D341Med (cell line): ENCODE measurements around the gene TAF15.

Experiments used
- DNase-seq: peaks from one replicate; pipeline ENCODE4 v3.0.0; 2012; ENCODE audit warnings: low spot score

TAF15 gene

GRCh38 chr17:35821308-35821707 is 12.0 kb downstream of the TAF15 start:
- no peak for DNase-seq

- no peak for DNase-seq
Observed at GRCh38 chr17:35825206-35825605, 15.9 kb downstream of the TAF15 start.

DNA sequence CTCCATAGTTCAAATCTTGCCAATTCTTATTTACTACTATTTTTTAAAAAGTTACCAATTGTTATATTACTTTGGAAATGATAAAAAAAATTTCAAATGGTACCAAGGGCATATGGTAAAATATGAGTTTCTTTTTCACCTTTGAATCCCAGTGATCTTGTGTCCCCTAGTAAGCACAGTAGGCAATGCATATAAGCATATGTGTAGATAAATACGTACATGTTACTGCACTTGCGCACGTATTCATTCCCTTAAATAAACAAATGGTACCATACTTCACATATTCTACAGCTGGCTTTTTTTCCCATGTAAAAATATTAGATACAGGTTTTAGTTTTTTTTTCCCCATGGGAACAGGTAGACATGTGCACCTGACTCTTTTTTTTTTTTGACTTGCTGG is 31.8 kb downstream of the TAF15 start:
- no peak for DNase-seq

GRCh38 chr17:35841505-35841904 is 32.2 kb downstream of the TAF15 start:
- DNase-seq = no peak

- DNase-seq = no peak
Observed at GRCh38 chr17:35842239-35842638, 33.0 kb downstream of the TAF15 start.

DNA sequence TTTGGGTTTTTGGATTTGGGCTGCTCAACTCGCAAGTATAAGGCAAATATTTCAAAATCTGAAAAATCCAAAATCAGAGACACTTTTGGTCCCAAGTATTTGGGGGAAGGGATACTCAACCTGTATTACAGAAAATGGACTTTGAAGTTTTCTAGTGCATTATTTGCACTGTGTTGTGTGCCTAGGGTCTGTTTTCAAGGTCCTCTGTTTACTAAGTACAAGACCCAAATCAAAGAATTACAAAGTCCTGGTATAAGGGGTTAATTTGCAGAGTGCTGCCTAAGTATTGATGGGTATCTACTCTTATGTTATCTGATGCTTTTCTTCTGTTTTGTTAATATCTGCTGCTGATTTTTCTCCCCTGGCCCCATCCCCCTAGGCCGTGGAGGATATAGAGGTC is 34.4 kb downstream of the TAF15 start:
- no peak for DNase-seq

- DNase-seq = no peak
Observed at GRCh38 chr17:35844547-35844946, 35.3 kb downstream of the TAF15 start.

GRCh38 chr17:35846055-35846809 is 36.9 kb downstream of the TAF15 start:
- no peak for DNase-seq

DNA sequence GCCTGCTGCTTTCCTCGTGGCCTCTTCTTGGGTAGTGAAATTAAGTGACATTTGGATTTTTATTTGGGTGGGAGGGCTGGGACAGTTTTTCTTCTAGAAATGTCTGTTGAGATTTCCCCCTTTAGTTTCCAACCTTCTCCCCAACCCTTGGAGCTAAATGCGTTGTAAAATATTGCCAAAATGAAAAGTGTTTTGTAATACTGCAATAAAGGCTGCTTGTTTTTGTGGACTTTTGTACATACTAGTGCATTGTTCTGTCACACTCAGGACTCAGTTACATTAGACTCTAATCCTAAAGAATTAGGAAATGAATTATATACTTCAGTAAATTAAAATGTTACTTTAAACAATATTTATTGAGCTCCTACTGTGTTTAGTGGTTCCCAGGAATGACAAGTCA is 37.7 kb downstream of the TAF15 start:
- no peak for DNase-seq

GRCh38 chr17:35847633-35848373 is 38.5 kb downstream of the TAF15 start:
- DNase-seq = no peak

DNA sequence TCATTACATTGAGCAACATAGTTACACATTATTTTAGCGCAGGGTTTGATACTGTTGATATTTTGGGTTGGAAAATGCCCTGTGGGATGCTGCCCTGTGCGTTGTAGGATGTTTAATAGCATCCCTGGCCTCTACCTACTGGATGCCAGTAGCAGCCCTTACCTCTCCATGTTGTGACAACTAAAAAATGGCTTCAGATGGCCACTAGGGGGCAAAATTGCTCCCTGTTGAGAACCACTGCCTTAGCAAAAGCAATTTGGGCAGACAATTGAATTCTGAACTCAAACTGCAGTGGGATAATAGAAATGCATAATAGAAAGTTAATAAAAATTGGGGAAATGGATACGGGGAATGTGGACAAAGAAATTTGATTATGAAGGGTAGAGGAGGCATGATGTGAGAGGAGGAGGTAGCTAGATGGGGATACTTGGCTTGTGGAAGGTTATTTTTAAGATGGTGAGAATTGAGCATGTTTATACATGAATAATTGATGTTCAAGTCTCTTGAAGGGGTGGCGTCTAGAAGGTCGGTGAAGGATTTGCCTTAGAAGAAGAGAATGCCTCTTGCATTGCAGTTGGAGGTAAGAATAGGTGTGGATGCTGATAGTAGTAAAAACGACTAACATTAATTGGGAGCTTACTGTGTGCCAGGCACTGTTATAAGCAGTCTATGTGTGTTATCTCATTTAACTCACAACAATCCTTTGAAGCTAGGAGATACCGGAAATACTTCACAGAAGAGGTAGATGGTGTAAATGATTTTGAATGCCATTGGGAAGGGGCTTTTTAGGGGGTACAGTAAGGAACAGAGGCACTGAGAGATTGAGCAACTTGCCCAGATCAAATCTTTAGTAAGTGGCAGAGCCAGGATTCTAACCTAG is 40.4 kb downstream of the TAF15 start:
- DNase-seq = peak; percentile 64

- DNase-seq = no peak
Observed at GRCh38 chr17:35855965-35856364, 46.7 kb downstream of the TAF15 start.

DNA sequence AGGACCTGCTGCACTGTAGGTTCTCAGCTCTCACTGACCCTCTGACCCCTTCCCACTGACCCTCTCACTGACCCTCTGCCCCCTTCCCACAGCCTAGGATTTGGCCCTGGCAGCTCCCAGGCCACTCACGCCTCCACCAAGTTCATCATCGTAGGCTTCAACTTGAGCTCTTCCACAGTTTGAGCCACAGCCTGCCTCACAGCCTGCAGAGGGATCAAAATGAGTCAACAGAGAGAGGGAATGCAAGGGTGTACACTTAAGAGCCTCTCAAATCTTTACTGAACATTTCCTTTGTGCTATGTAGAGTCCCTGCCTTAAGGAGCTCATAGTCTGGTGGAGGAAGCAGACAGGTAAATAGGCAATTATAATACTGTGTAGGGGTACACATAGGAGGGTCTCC is 47.3 kb downstream of the TAF15 start:
- DNase-seq = no peak

GRCh38 chr17:35864853-35865252 is 55.6 kb downstream of the TAF15 start:
- no peak for DNase-seq

DNA sequence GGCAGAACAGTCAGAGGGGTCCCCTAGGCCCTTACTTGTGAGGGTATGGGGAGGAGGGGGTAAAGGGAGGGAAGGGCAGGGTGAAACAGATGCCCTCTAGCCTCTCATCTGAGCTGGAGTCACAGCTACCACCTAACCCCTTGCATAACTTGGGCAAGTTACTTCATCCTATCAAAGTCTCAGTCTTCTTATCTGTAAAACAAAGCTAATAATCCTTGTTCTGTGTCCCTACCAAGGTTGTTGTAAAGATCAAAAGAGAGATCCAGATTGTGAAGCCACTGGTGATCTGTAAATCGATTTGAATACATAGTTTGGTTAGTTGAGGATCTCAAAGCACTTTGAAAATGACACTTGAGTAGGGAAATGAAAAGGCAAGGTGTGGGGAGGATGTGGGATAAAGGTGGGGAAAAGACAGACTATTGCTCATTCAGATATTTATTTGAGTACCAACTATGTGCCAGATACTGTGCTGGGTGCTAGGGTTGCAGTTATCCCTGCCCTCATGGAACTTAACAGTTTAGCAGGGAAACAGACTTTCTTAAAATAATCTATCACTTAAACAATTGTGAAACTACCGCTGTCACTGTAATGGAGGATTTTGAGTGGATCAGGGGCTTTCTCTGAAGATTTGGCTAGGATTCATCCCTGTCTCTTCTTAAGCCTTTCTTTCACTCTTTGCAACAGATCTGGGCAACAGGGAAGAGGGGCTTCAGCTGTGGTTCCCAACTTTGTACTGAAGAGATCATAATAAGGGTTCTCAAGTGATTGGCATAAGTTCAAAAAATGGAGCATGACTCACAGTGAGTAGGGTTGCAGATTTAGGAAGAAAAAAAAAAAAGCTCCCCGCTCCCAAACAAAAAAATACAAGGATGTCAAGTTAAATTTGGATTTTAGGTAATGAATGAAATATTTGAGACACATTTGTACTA is 56.4 kb downstream of the TAF15 start:
- no peak for DNase-seq

GRCh38 chr17:35866341-35866950 is 57.2 kb downstream of the TAF15 start:
- DNase-seq = no peak

DNA sequence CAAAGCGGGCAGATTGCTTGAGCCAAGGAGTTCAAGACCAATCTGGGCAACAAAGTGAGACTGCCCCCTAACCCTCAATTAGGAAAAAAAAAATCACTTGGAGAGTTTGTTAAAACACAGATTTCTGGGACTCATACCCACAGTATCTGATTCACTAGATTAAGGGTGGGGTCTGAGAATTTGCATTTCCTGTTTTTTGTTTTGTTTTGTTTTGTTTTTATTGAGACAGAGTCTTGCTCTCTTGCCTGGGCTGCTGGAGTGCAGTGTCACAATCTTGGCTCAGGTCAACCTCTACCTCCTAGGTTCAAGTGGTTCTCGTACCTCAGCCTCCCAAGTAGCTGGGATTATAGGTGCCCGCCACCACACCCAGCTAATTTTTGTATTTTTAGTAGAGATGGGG is 58.3 kb downstream of the TAF15 start:
- DNase-seq = no peak

GRCh38 chr17:35868737-35869136 is 59.5 kb downstream of the TAF15 start, which contains the start of gene HEATR9:
Gene HEATR9, minus strand, starts transcription at chr17:35868891. Its CDS starts 149 bp downstream, at chr17:35868742.
- no peak for DNase-seq

- peak; percentile 73 for DNase-seq
Observed at GRCh38 chr17:35870906-35871819, 61.9 kb downstream of the TAF15 start.
